DND-41 (cell line): ENCODE results near the gene PRMT1.

Experiments used
- CTCF ChIP-seq: IDR thresholded peaks from 2 replicates; pipeline ENCODE4 v1.5.1; 2012; ENCODE audit warnings: borderline replicate concordance, low read length, moderate library complexity, mild to moderate bottlenecking; ENCODE audit not compliant: poor library complexity, severe bottlenecking; ENCODE audit errors: extremely low read depth
- EZH2 ChIP-seq: IDR thresholded peaks from 3 replicates; pipeline ENCODE4 v1.6.1; 2012; ENCODE audit warnings: borderline replicate concordance, low read depth, mild to moderate bottlenecking, moderate library complexity, low read length, inconsistent platforms; ENCODE audit not compliant: severe bottlenecking

- no peak for TF ChIP-seq CTCF
- TF ChIP-seq EZH2, result no peak
Observed at GRCh38 chr19:49663224-49663623, 13.8 kb upstream of the PRMT1 start.
